Karpas-422 (cell line): ENCODE results near the gene MGRN1. TPM values are rescaled to one million over a fixed set of nuclear protein-coding genes. Genes with fewer than 3 reads are reported as not detected.

Source experiments
- DNase-seq: peaks from one replicate; pipeline ENCODE4 v3.0.0-alpha.2; 2015
- H2AFZ ChIP-seq: fragments of 200-600 bp; sonication (generic); 2 replicates; pipeline ENCODE4 v1.6.1; 2014; ENCODE audit warnings: antibody characterized with exemption, low read length, mixed read lengths
- H3K27ac ChIP-seq: fragments of 200-600 bp; sonication (generic); 2 replicates; pipeline ENCODE4 v1.5.1; 2014; ENCODE audit warnings: mild to moderate bottlenecking, low read length, moderate library complexity
- H3K27me3 ChIP-seq: fragments of 200-600 bp; sonication (generic); 2 replicates; pipeline ENCODE4 v1.6.1; 2014; ENCODE audit warnings: low read length, mixed read lengths
- H3K36me3 ChIP-seq: fragments of 200-600 bp; sonication (generic); 2 replicates; pipeline ENCODE4 v1.6.1; 2014; ENCODE audit warnings: low read length, mixed read lengths; ENCODE audit not compliant: insufficient read depth
- H3K4me1 ChIP-seq: fragments of 200-600 bp; sonication (generic); 2 replicates; pipeline ENCODE4 v1.6.1; 2014; ENCODE audit warnings: mild to moderate bottlenecking, low read length, mixed read lengths
- H3K4me2 ChIP-seq: fragments of 200-600 bp; sonication (generic); 2 replicates; pipeline ENCODE4 v1.6.1; 2014; ENCODE audit warnings: low read length, low read depth, mild to moderate bottlenecking; ENCODE audit not compliant: poor library complexity, severe bottlenecking
- H3K4me3 ChIP-seq: fragments of 200-600 bp; sonication (generic); 2 replicates; pipeline ENCODE4 v1.5.1; 2014; ENCODE audit warnings: mild to moderate bottlenecking, antibody characterized with exemption, low read length, mixed read lengths
- H3K79me2 ChIP-seq: fragments of 200-600 bp; sonication (generic); 2 replicates; pipeline ENCODE4 v1.6.1; 2014; ENCODE audit warnings: mild to moderate bottlenecking, low read length, mixed read lengths
- H3K9ac ChIP-seq: fragments of 200-600 bp; sonication (generic); 2 replicates; pipeline ENCODE4 v1.6.0; 2014; ENCODE audit warnings: low read length
- H3K9me2 ChIP-seq: fragments of 200-600 bp; sonication (generic), shearing (Covaris generic); replicated peaks from 2 replicates; pipeline ENCODE4 v1.6.0; 2014; ENCODE audit warnings: mild to moderate bottlenecking, low read length, moderate library complexity; ENCODE audit not compliant: insufficient read depth
- H3K9me3 ChIP-seq: fragments of 300-700, 200-600 bp; sonication (generic); 2 replicates; pipeline ENCODE4 v1.6.1; 2014; ENCODE audit warnings: low read length, mixed read lengths
- H4K20me1 ChIP-seq: fragments of 200-600 bp; sonication (generic); 2 replicates; pipeline ENCODE4 v1.6.1; 2014; ENCODE audit warnings: mild to moderate bottlenecking, antibody characterized with exemption, low read length, low read depth; ENCODE audit not compliant: insufficient read depth
- total RNA-seq: library from RNA; depleted of rRNA; stranded (reverse); fragments of >200 nt; shearing (Covaris generic); gene quantifications from 2 replicates; pipeline ENCODE4 v1.2.3, GENCODE V29; 2014; ENCODE audit warnings: low replicate concordance

The MGRN1 gene
- total RNA-seq, 1 experiment from 2014 or later, result 23.0 TPM

GRCh38 chr16:4696172-4696904 lies 71.7 kb downstream of the MGRN1 start:
- peak overlapping the region; percentile 88 for H3K4me2 ChIP-seq
- H3K36me3 ChIP-seq, result no peaks in the 10 kb centered on the region; the same call in none of the 2 replicates
- H3K79me2 ChIP-seq, result peaks cover 19% of the 10 kb centered on the region
- H4K20me1 ChIP-seq, result peaks cover 9% of the 10 kb centered on the region
- peak overlapping the region; percentile 99 for H3K9ac ChIP-seq
- peaks cover 33% of the 10 kb centered on the region for H3K4me1 ChIP-seq
- DNase-seq, result peak; percentile 57
- peak overlapping the region; percentile 2; the same call in 1 of the 2 replicates for H3K4me3 ChIP-seq
- peak overlapping the region; percentile 62 for H3K27ac ChIP-seq
- H3K9me3 ChIP-seq, result no peaks in the 10 kb centered on the region
- H2AFZ ChIP-seq, result no peak overlapping the region
- H3K9me2 ChIP-seq, result no peaks in the 10 kb centered on the region
- no peaks in the 10 kb centered on the region for H3K27me3 ChIP-seq

GRCh38 chr16:4696905-4697847 lies 72.5 kb downstream of the MGRN1 start:
- Histone ChIP-seq H3K36me3 (peaks cover under 1% of the 10 kb centered on the region), H3K4me2 (no peak overlapping the region), H3K4me3 (no peak overlapping the region), H2AFZ (no peak overlapping the region), H4K20me1 (peaks cover 9% of the 10 kb centered on the region), H3K27me3 (no peaks in the 10 kb centered on the region), H3K9ac (0 out of 2 replicates have a peak overlapping the region, but pooled peaks have one; percentile 99), H3K9me3 (no peaks in the 10 kb centered on the region), H3K4me1 (peaks cover 33% of the 10 kb centered on the region), H3K79me2 (peaks cover 19% of the 10 kb centered on the region), H3K27ac (peak overlapping the region; percentile 62; the same call in 1 of the 2 replicates), H3K9me2 (no peaks in the 10 kb centered on the region)
- no peak for DNase-seq

DNA sequence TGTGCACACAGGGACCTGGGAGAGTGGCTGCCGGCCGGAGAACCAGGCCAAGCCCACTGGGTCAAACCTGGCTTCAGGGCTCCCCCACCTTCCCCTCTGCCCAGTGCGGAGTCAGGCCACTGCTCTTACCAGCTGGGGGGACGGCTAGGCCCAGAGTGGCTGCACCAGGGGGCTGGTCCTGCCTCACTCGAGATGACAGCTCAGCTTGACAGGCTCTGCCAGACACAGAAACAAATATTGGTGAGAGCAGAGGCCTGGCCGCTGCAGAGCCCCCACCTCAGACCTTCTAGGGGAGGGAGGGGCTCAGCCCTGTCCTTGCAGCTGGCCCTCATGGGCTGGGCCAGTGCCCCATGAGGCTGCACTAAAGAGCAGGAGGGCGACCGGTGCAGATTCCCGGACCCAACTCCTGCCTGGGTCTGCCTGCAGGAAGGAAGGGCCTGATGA lies 73.2 kb downstream of the MGRN1 start:
- H3K4me2 ChIP-seq, result no peak overlapping the region
- H3K4me1 ChIP-seq, result peaks cover 28% of the 10 kb centered on the region
- peaks cover 2% of the 10 kb centered on the region for H3K36me3 ChIP-seq

GRCh38 chr16:4698321-4699045 lies 73.9 kb downstream of the MGRN1 start:
- Histone ChIP-seq H3K4me1 (peaks cover 24% of the 10 kb centered on the region), H3K79me2 (peaks cover 19% of the 10 kb centered on the region), H4K20me1 (peaks cover 9% of the 10 kb centered on the region), H2AFZ (no peak overlapping the region), H3K27me3 (no peaks in the 10 kb centered on the region), H3K9me2 (no peaks in the 10 kb centered on the region), H3K4me3 (no peak overlapping the region), H3K27ac (no peak overlapping the region), H3K36me3 (peaks cover 2% of the 10 kb centered on the region), H3K9me3 (no peaks in the 10 kb centered on the region), H3K9ac (no peak overlapping the region), H3K4me2 (no peak overlapping the region)
- DNase-seq, result no peak

More for the DNA sequence above, 73.2 kb downstream of the MGRN1 start:
- Histone ChIP-seq H3K4me3 (no peak overlapping the region), H3K9me3 (no peaks in the 10 kb centered on the region), H3K9ac (no peak overlapping the region), H3K27me3 (no peaks in the 10 kb centered on the region), H3K27ac (no peak overlapping the region), H2AFZ (no peak overlapping the region), H4K20me1 (peaks cover 9% of the 10 kb centered on the region), H3K9me2 (no peaks in the 10 kb centered on the region), H3K79me2 (peaks cover 19% of the 10 kb centered on the region)
- no peak for DNase-seq

DNA sequence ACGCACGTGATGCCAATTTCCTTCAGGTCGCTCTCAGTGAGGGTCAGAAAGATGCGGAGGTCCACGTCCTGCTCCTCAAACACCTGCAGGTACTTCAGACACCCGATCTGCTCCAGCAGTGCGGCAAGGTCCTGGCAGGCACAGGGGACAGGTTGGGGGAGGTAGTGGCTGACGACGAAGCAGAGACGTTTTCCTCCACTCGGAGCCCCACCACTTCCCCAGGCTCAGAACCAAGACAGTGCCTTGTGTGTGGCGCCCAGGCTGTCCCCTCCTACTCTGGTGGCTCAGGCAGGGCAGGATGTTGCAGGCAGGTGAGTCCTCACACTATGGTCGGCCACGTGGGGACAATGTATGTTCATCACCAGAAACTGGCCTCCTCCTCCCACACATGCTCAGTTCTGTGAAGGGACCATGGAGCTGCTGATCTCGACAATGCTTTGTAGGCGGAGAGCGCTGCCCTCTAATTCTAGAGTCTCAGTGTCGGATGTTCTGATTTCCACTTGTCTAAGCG lies 74.5 kb downstream of the MGRN1 start:
- H2AFZ ChIP-seq, result no peak overlapping the region
- no peak overlapping the region for H3K9ac ChIP-seq
- H3K27ac ChIP-seq, result no peak overlapping the region
- no peak overlapping the region for H3K4me3 ChIP-seq
- H3K9me2 ChIP-seq, result no peaks in the 10 kb centered on the region
- no peak for DNase-seq
- H3K36me3 ChIP-seq, result peaks cover 2% of the 10 kb centered on the region
- H3K79me2 ChIP-seq, result peaks cover 14% of the 10 kb centered on the region
- no peaks in the 10 kb centered on the region for H3K9me3 ChIP-seq
- peaks cover 24% of the 10 kb centered on the region for H3K4me1 ChIP-seq
- H3K4me2 ChIP-seq, result no peak overlapping the region
- peaks cover 9% of the 10 kb centered on the region for H4K20me1 ChIP-seq
- no peaks in the 10 kb centered on the region for H3K27me3 ChIP-seq

- H4K20me1 ChIP-seq, result no peaks in the 10 kb centered on the region; the same call in 1 of the 2 replicates
- H3K4me3 ChIP-seq, result no peak overlapping the region
- no peak for DNase-seq
- peaks cover 12% of the 10 kb centered on the region for H3K4me1 ChIP-seq
- H2AFZ ChIP-seq, result no peak overlapping the region
- no peak overlapping the region for H3K4me2 ChIP-seq
- 0 out of 2 replicates have a peak, but pooled peaks cover 5% of the 10 kb centered on the region for H3K79me2 ChIP-seq
- H3K36me3 ChIP-seq, result peaks cover 2% of the 10 kb centered on the region
- no peaks in the 10 kb centered on the region for H3K27me3 ChIP-seq
- H3K27ac ChIP-seq, result no peak overlapping the region
- H3K9me2 ChIP-seq, result no peaks in the 10 kb centered on the region
- no peak overlapping the region for H3K9ac ChIP-seq
- H3K9me3 ChIP-seq, result no peaks in the 10 kb centered on the region
Measured at GRCh38 chr16:4700380-4700996, 75.9 kb downstream of the MGRN1 start.

GRCh38 chr16:4700997-4701743 lies 76.5 kb downstream of the MGRN1 start:
- Histone ChIP-seq H3K9me3 (no peaks in the 10 kb centered on the region), H3K4me1 (peaks cover 5% of the 10 kb centered on the region), H3K9ac (no peak overlapping the region), H3K9me2 (no peaks in the 10 kb centered on the region), H3K36me3 (peaks cover 2% of the 10 kb centered on the region), H4K20me1 (no peaks in the 10 kb centered on the region), H3K27me3 (no peaks in the 10 kb centered on the region), H3K79me2 (0 out of 2 replicates have a peak, but pooled peaks cover under 1% of the 10 kb centered on the region), H3K4me2 (no peak overlapping the region), H3K27ac (no peak overlapping the region), H3K4me3 (no peak overlapping the region), H2AFZ (no peak overlapping the region)
- no peak for DNase-seq
